HG02938 (cell line): ENCODE results near the gene RABGAP1L.
A peak's percentile ranks its signal among the peaks of the same experiment; 100 is the strongest.

Experiments used
- ATAC-seq: cut with Tn5 transposase; IDR thresholded peaks from one replicate; pipeline ENCODE4 v1.9.1; 2021; ENCODE audit warnings: mild to moderate bottlenecking, moderate library complexity; ENCODE audit not compliant: unreplicated experiment

The RABGAP1L gene

DNA sequence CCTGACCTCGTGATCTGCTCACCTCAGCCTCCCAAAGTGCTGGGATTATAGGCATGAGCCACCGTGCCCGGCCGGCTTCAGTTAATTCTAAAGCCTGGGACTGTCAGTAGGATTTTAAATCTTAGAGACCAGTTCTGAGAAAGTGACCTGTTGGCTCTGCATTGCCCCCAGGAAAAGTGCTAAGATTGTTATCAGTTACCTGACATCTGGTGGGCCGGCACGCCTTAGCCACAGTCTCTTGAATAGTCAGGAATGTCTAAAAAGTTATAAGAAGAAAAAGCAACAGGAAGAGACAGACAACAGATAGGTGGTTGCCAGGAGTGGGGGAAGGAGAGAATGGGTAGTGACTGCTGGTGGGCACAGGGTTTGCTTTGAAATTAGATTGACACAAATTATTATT, 35.1 kb downstream of the RABGAP1L start:
- ATAC-seq: no peak

DNA sequence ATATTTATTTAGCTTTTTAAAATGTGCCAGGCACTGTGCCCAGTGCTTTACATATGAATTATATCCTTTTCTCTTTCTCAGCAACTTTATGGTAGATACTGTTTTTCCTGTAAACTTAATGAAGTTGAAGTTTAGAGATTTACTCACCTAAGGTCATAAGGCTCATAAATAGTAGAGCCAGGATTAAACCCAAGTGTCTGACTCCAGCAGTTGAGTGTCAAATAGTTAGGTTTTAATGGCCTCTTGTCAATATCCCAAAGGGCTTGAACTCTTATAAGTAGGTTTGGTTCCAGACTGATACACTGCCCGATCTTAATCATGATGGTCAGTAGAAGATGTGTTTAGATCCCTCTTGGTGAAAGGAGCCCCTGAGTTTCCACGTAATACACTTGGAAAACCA, 37.8 kb downstream of the RABGAP1L start:
- ATAC-seq: no peak

DNA sequence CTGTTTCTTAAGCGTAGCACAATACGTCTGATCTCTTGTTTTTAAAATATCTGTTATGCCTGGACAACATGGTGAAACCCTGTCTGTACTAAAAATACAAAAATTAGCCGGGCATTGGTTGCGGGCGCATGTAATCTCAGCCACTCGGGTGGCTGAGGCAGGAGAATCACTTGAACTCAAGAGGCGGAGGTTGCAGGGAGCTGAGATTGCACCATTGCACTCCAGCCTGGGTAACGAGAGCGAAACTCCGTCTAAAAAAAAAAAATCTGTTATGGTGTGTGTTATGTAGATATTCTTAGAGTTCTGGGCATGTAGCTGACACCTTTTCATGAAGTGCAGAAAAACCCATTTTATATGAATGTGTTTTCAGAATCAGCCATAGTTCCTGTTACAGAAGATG, 38.2 kb downstream of the RABGAP1L start:
- ATAC-seq: no peak

DNA sequence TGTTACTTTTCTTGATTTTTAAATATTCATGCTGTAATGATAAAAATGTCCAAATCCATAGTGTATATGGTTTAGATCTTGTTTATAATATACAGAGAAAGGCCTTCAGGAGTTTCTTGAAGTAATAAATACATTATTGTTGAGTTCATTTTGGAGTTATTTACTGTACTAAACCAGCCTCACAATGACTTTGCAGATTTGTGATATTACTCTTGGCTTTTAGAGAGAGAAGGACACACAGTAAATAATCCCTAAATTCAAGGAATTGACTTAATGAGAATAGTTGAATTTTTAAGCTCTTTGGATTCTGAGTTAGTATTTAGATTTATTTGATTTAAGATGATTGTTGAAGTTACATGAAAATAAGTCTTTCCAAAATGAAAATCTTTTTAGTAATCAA, 38.9 kb downstream of the RABGAP1L start:
- no peak for ATAC-seq

DNA sequence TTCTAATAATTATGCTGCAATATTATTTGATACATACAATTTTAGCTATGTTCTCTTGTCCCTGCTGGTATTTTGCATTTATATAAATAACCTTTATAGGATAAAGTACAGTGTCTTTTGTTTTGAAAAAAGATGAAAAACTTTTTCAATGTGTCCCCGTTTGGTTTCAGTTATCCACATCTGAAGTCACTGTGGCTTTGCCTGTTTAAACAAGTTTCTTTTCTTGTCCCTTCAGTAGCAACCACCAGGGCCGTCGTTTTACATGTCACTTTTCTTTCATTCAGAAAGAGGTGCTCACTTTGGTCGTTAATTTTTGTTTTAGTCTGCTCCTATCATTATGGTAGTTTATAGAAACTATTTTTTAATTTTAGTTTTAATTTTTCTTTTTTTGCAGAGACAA, 41.4 kb downstream of the RABGAP1L start:
- ATAC-seq: no peak

DNA sequence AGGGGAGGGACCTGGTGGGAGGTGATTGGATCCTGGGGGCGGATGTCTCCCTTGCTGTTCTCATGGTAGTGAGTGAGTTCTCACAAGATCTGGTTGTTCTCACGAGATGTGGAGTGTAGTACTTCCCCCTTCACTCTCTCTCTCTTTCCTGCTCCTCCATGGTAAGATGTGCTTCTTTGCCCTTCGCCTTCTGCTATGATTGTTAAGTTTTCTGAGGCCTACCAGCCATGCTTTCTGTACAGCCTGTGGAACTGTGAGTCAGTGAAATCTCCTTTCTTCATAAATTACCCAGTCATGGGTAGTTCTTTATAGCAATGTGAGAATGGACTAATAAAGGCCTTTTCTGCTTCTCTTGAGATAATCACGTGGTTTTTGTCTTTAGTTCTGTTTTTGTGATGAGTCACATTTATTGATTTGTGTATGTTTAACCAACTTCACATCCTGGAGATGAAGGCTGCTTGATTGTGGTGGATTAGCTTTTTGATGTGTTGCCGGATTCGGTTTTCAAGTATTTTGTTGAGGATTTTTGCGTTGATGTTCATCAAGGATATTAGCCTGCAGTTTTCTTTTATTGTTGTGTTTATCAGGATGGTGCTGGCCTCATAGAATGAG, 45.5 kb downstream of the RABGAP1L start:
- ATAC-seq: no peak

DNA sequence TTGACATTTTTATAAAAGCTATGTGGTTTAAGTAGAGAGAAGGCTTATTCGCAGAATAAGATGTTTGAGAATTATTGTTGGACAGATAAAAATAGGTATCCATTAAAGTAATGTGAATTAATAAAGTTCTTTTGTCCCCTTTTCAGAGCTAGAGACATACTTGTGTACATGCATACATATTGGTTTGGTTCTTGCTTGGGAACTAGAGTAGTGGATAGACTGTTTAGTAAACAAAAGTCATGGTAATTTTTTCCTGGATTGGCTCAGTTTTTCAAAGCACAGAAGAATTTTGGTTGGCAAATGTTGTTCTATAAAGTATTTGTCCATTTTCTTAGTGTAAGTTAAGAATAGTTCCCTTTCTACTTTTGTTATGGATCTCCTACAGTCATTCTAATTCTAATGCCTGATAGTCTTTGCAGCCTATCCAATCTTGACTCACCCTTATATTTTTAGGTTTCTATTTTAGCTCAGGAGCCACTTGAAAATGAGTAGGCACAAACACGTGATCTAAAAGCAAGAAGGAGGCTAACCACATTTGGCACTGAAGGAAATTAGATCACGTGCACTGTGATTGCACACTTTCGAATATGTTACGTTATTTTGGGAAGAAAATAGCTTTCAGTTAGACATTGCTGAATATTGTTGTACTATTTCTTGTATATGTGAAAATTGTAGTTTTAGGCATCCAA, 47.0 kb downstream of the RABGAP1L start:
- ATAC-seq: no peak

DNA sequence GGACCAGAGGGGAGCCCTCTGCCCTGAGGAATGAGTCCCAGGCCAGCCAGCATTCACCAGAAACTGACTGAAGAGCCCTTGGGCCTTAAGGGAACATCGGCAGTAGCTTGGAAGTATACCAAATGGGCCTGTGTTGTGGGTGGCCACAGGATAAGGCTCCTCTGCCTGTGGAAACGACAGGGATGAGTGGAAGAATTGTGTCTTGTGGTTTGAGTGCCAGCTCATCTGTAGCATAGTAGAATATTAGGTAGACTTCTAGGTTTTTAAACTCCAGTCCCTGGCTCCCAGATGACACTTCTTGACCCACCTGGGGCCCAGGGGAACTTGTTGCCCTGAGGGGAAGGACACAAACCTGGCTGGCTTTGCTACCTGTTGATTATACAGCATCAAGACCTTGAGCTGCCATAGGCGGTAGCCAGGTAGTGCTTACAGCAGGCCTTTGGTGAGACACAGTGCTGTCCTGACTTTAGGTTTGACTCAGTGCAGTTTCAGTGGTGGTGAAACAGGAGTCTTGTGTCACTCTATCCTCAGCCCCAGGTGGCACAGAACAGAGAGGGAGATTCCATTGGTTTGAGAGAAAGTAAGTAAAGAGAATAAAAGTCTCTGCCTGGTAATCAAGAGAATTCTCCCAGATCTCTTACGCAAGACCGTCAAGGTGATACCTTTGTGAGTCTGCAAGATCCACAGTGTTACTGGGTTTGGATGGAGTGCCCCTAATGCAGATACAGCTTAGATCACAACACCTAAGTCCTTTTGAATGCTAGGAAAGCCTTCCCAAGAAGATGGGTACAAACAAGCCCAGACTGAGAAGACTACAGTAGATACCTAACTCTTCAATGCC, 50.2 kb downstream of the RABGAP1L start:
- ATAC-seq: peak; percentile 97

DNA sequence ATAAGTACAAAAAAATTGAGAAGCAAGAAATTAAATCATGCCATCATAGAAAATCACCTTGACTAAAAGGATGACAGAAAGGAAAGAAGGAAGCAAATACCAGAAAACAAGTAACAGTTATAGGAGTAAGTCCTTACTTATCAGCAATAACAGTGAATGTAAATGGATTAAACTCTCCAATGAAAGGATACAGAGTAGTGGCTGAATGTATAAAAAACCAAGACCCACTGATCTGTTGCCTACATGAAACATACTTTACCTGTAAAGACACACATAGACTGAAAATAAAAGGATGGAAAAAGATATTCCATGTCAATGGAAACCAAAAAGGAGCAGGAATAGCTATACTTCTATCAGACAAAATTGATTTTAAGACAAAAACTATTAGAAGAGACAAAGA, 52.2 kb downstream of the RABGAP1L start:
- no peak for ATAC-seq

DNA sequence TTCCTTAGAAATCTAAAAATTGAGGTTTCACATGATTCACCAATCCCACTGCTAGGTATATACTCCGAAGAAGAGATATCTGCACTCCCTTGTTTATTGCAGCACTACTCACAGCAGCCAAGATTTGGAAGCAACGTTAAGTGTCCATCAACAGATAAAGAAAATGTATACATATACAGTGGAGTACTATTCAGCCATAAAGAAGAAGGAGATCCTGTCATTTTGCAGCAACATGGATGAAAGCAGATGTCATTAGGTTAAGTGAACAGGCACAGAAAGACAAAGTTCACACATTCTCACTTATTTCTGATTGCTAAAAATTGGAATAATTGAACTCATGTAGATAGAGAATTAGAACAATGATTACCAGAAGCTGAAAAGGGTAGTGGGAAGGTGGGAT, 56.4 kb downstream of the RABGAP1L start:
- ATAC-seq: no peak

DNA sequence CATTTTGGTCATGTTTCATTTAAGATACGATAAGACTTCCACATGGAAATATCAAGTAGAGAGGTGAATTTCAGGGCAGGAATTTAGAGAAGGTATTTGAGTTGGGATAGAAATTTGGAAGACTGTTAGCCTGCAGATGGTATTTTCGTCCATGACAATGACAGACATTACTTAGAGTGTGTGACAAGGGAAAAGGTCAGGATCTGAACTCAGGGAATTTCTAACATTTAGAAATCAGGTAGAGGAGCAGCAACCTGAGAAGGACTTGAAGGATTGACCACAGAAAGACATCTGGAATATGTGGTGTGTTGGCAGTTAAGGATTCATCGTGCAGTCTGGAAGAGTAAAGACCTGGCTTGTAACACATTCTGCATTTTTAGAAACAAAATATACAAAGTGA, 57.9 kb downstream of the RABGAP1L start:
- no peak for ATAC-seq

DNA sequence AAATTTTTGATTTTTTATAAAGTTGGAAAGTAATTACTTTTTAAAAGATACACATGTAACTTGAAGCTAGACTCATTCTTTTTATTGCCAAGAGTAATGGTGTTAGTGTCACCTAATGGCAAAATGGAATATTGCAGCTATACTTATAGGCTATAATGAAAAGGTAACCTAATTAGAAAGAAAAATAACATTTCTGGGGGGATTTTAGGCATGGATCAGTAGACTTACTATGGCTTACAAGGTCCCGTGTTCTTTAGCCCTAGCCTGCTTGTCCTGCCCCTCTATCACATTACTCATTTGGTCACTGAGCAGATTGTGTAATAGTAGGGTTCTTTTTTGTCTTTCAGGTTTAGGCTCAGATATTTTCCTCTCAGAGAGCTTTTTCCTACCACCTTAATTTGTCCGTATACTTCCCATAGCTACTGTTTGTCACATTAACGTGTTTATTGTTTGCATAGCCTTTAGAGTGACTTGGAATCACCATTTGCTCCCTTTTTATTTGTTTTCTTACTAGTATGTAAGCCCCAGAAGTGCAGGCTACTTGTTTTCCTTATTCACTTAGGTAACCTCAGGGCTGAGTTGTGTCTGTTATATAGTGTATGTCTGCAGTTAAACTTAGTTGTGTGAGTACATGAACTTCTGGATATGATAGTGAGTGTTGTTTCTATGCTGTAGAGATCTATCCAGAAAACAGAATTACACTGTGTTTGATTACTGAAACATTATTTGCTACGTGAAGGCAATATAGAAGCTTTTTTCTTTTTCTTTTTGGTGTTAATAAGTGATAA, 58.7 kb downstream of the RABGAP1L start:
- no peak for ATAC-seq

DNA sequence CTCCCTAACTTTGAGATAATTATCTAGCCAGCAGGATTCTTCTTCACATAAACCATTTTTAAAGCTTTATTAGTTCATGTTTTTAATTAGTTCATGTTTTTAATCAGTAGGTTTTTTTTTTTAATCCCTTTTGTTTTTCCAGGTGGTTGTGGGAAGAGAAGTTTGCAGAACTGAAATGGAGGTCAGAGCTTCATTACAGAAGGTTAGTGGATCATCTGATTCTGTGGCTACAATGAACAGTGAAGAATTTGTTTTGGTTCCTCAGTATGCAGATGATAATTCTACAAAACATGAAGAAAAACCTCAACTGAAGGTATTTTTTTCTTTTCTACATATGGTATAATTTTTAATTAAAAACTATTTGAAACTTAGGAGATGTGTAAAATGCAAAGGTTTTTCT, 59.7 kb downstream of the RABGAP1L start:
- ATAC-seq: no peak

DNA sequence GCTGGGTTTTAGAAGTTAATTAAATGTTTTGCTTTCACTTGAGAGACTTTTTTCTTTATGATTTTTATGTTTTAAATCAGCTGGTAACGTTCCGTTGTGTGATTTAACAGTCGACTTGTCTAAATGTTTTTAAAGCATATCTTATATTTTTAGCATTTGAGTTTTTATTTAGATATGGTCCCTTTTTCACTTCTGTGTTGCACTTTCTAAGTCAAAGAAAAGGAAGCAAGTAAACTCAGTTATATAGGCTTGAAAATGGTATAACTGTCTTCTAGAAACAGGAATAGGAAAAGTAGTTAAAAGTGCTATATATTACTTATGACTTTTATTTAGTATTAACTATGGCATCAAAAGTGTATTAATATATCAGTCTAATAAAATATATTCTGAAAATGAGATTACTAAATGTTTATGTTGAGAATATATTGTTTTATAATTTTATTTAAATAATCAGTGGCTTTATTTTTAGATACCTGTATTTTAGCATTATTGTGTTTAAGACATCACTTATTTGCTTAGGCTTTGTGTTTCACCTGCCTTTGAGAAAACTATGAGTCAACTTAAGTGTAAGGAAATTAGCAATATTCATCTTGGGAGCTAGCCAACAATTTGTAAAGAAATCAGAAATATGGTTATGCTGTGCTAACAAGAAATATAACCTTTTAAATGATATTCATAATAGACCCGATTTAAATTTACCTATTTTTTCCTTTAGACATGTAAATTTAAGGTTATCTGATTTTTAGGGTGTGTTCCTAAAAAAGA, 60.5 kb downstream of the RABGAP1L start:
- no peak for ATAC-seq

DNA sequence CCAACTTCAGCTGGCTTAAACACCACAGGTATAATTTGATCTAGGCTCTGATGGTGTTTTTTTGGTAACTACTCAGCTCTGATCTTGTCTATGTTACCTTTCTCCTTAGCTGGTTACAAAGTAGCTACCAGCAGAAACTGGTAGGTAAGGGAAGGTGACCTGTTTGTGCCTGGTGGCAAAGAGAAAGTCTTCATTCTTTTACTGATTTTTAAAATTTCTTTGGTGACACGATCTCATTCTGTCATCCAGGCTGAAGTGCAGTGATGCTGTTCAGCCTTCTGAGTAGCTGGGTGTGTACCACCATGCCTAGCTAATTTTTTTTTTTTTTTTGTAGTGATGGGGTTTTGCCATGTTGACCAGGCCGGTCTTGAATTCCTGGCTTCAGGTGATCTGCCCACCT, 62.4 kb downstream of the RABGAP1L start:
- no peak for ATAC-seq

DNA sequence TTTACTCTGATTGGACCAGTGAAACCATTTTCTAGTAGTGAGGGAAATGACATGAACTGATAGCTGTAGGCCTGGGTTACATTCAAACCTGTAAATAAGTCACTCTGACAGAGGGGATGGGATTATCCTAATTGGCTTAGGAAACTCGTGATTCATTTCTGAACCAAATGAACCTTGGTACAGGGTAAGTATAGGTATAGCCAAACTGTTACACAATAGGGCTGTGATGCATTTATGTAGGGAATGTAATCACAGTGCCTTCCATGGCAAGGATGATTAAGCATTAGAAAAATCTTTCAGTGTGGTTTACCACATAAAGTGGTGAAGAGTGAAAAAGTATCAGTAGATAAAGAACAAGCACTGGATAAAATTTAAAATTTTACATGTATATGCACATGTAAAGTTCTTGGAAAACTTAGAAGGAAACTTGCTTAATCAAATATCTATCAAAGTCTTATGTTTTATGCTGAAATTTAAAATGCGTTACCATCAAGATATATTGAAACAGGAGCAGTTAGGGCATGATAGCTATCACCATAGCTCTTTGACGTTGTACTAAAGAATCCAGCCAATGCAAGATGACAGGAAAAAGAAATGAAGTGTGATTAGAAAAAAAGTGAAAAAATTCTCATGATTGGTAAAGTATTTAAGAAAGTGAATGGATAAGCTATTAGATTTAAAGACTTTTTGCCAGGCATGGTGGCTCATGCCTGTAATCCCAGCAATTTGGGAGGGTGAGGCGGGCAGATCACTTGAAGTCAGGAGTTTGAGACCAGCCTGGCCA, 63.0 kb downstream of the RABGAP1L start:
- no peak for ATAC-seq

DNA sequence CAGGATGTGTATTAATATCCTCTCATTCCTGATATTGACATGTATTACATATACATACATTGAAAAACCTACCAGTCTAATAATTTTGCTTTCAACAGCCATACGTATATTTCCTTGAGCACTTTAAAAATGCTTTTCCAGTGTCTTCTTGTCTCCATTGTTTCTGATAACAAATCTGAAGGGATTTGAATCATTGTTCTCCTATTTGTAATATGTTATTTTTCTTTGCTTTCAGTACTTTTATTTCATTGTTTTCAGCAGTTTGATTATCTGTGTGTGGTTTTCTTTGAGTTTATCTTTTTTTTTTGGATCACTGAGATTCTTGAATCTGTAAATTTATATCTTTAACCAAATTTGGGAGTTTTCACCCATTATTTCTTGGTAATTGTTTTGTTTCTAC, 65.3 kb downstream of the RABGAP1L start:
- no peak for ATAC-seq

DNA sequence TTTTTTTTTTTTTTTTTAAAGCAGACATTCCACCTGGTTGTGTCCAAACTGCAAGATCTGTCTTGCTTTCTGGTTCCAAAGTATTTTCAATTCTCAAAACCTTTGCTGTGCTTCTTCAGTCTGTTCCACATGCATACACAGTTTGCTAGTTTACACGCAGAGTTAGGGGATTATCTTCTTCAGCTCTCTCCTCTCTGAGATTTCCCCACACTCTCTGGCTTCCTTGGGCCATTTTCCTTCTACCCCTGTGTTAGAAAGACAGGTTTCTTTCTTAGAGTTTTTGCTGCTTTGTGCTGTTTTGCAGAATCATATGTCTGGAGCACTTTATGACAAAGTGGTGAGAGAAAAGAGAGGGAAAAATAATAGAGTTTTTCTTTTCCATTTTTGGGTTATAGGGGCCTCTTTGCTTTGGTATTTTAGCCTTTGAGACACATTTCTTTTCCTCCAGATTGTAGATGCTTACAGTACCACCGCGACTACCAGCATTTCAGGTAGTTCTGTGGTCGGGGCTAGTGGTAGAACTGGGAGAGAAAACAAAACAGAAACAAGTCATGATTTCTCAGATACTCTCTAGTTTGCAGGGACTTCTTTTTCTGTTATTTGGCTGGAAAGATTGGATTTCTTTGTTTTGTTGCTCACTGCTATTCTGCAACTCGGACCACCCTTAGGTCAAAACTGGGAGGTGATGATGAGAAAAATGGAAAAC, 66.3 kb downstream of the RABGAP1L start:
- ATAC-seq: peak; percentile 58

DNA sequence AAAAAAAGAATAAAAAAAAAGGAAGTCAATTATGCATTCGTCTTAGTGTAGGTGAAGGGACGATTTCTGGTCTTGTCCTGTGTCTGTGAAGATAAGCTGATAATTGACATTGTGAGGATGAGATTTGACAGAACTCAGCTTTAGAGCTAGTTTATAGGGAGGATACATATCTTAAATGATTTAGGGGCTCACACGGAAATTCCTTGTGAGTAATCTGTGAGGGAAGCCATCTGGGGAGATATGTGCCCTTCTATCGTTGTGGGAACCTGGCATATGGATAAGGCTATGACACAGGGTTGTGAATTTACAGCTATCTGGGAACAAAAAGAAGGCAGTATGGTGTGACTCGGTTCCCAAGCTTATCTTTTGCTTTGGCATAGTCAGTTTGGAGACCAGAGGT, 71.1 kb downstream of the RABGAP1L start:
- ATAC-seq: no peak
